Islet of Langerhans (tissue), 1 donor: Measurements from ENCODE around the gene RNASE8.

Experiments used
- FAIRE-seq: peaks from one replicate; lab custom pipeline; 2011; peaks lifted over from hg19 to GRCh38; lab: Jason Lieb, UNC

The RNASE8 gene

GRCh38 chr14:21053184-21054122 is 4.2 kb upstream of the RNASE8 start:
- no peak for FAIRE-seq

DNA sequence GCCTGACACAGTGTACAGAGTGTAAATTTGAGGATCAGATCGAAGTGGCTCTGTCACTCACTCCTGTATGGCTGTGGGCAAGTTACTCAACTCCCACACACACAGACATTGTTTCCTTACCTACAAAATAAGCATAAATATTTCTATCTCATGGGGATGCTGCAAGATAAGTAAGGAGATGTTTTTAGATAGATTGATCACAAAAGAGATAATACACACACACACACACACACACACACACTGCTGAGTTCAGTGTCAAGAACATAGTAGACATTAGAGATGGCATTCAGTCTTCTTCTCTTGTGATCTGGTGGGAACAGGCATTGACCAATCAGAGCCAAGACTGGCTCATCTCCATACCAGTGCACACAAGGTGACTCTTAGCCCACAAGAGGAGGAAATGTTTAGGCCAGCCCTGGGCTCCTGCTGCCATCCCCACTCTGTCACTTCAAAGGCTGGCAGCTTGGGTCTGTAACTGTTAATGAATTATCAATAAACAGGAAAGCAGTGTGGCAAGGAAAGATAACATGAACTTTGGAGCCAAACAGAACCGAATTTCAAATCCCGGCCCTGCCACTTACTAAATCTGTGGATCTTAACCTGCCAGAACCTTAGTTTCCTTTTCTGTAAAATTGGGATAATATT is 3.4 kb upstream of the RNASE8 start:
- FAIRE-seq = no peak

DNA sequence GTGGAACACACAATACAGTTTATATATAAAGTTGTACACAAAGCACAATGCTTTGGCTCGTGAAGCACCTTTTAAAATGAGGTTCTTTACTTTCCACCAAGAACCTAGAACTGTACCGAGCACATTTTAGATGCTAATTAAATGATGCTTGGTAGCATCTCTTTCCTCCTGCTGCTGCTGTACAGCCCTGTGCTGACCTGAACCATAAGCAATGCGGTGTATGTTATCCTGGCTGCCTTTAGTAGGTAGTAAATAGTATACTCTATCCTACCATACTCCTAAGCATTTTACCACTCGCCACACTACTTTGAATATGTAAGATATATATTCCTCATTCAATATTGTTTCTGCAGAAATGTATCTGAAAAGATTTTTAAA is 2.9 kb upstream of the RNASE8 start:
- FAIRE-seq = no peak

- FAIRE-seq = no peak
Measured at GRCh38 chr14:21055432-21056117, 2.0 kb upstream of the RNASE8 start.

DNA sequence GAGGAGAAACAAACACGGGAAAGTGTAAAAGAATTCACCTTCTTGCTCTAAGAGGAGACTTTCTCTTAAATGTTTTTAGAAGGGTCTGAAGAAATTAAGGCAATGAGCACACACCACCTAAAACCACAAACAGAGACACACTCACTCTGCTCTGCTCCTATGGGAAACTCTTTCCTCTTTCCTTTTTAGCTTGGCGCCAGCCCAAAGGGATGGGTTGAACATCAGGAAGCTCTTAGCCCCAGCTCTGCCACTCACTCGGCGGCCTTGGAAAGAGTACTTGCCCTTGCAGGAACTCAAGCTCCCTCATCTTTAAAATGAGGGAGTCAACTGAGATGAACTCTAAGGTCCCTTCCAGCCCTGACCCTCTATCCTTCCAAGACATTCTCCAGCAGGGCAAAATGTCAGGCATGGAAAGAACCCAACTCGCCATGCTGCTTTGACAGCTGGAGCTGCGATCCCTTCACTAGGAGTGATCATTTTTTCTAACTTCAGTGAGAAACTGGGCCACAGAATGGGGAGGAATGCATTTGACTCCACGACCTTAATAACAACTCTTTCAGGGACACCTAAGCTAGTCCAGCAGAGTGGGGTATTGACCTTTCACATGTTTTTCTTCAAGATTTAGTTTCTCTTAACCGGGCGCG is 980 bp upstream of the RNASE8 start:
- FAIRE-seq = no peak

DNA sequence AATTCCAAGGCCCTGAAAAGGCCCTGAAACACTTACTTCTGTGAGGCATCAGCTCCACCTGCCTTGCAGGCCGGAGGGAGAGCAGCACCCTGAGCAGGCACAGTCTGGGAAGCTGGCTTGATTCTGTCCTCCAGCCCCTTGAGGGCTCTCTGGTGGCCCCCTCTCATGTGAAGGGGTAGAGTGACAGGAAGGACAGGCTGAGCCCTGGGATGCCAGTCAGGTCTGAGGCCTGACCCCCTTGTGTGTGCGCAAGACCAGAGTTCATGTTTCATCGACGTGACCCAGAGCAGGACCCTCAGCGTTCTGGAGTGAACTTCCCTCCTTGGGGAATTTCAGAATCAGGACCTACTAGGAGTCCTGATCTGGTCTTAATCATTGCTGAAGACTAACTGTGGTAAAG is 1.3 kb downstream of the RNASE8 start:
- FAIRE-seq = no peak

DNA sequence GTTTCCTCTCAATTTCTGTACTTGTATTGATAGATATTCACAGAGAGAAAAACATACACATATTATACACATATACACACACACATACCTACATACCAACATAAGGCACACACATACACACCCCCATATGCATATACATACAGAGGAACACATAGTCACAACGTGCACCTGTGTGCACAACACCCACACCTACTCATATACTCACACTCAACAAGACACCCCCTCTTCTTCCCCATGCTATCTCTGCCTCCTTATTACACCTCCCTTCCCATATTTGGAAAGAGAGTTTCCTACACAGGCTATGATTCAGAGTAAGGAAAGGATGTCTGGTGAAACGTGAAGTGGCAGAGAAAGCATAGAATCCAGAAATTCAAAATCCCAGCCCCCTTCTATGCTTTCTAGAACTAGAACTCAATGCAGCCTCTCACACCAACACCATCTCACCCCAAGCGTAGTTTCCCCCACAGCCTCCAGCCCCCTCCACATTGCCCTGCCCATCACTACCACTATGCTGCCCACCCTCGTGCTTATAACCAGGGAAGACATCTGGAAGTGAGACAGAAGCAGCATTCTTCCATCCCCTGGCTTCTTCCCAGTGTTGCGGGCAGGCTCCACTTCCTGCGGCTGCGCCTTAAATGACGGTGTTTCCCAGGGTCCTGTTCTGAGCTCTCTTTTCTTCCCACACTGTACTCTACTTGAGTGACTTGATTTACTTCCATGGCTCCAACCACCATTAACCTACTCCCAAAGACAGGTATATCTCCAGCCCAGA is 2.4 kb downstream of the RNASE8 start:
- FAIRE-seq = no peak

DNA sequence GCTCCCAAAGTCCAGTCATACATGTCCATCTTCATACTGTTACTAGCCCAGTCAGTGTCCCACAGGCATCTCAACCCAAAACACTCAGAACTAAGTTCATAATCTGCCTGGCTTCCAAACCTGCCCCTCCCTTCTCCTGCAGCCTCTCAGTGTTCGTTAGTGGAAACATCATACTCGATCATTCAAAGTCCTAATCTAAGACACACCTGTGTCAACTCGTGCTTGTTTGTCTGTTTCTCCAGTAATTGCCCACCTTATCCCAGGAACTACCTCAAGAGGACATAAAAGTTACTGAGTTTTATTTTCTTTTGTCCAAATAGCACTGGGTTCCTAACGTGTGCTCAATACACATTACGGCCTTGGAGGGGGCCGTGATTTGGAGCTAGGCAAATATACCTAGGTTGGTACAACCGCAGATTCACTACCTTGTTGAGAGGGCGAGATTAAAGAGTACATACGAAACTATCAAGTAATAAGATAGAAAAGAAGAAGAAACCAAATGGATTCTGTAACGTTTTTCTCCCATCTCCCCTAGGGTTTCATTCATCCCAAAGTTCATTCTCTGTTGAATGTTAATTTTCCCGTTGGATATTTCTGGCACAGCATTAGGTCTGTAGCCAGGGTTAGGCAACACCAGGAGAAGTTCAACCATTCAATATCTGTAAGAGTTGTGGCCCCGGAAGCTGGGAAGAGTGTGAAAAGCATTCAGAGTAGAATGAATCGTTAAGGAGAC is 3.2 kb downstream of the RNASE8 start:
- no peak for FAIRE-seq

GRCh38 chr14:21061347-21061668 is 3.7 kb downstream of the RNASE8 start:
- no peak for FAIRE-seq

DNA sequence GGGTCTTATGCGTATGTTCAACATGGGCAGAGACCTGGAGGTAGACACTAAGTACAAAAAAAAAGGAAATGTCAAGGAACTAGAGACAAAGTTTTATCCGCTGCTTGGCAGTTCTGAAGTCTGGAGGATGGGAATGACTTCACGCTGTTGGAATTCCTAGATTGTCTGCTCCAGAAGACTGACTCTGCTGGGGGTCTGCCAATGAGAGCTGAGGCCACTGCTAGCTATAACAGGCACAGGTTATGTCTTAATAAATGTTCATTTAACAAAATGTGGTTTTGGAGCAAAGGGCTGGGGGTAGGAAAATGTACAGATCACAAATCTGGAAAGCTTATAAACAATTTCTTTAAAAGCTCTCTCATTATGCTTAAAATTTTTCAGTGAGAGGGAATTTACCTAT is 5.9 kb downstream of the RNASE8 start:
- FAIRE-seq = no peak

DNA sequence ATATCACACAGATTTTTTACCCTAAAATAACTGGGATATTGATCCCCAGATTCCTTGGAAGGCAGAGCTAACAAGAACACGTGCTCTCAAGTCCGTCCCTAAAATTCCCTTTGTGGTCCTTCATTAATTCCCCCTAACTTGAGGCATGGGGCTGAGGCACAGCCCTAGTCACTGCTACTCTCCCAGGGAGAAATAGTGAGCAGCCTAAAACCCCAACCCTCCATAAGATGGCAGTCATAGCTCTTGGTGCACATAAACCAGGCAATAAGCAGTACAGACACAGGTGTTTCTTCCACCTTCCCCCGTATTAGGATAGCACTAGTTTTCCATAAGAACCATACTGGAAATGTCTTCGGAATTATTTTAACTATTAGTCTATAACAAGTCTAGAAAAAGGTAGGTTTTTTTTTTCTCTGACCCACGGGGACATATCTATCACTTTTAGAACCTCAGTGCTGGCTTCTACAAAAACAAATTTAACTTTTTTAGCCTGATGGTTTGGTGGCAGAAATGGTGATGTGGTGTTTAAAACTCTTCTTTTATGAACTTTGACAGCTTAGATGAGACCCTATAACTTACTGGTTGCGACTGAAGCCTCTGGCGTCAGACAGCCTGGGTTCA is 9.4 kb downstream of the RNASE8 start:
- no peak for FAIRE-seq

DNA sequence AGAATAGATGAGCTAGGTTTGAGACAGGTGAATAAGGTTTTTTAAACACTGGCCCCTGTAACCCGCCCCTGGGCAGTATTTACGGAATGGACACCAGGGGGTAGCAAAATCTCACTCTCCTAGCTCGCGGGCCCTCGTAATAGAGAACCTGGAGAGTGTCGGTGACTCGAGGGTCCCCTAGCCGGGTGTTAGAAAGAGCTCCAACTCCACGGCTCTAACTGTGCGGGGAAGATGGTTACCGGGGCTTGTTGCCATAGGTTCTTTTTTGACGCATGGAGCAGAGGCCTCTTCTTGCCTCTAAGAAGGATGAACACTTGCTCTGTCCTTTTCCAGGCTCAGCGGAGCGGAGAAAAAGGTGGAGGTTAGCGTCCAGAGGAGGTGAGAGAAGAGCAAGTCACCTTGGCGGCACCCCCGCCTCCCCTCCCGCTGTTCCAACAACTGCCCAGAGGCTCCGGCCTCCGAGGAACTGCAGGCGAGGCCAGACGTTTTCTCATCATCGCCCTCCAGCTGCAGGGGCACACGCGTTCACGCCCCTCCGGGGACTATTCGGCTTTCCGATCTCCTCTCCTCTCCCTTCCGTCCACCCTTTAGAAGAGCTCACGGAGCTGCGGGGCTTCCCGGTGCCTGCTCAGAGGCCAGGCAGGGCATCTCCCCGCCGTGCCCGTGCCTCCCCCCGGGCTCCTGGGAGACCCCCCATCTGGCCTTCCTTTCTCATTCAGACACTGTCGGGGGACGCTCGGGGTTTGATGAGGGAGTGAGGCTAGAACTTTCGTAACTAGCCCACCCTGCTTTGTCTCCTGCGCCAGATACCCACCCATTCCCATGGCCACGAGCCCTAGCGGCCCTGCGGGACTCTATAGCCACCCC is 11.1 kb downstream of the RNASE8 start:
- FAIRE-seq = no peak

GRCh38 chr14:21069388-21070082 is 11.9 kb downstream of the RNASE8 start:
- no peak for FAIRE-seq

DNA sequence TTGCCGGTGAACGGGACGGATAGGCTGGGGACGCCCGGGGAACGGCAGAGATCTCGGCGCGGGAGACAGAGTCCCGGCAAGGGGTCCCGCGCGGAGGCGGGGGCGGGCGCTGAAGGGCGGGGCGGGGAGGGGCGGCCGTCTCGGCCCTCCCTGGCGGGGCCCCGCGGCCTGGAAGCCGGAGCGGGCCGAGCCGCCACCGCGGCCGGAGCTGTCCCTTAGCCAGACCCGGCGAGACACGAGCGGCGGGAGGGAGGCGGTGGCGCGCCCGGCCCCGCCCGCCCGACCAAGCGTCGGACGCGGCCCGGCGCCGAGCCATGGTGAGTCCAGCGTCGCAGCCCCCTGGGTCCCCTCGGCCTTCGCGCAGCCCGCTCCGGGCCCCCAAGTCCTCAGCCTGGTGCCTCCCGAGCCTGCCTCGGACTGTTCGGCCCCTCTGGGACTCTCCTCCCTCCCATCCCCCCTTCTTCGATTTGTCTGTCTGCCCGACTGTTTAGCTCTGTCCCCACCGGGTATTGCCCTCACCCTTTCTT is 12.5 kb downstream of the RNASE8 start, which contains the start of gene ARHGEF40:
ARHGEF40 (plus strand) TSS at position 222 of the 527 bp plus-strand sequence; CDS start at position 315, 93 bp downstream.
- FAIRE-seq = no peak

DNA sequence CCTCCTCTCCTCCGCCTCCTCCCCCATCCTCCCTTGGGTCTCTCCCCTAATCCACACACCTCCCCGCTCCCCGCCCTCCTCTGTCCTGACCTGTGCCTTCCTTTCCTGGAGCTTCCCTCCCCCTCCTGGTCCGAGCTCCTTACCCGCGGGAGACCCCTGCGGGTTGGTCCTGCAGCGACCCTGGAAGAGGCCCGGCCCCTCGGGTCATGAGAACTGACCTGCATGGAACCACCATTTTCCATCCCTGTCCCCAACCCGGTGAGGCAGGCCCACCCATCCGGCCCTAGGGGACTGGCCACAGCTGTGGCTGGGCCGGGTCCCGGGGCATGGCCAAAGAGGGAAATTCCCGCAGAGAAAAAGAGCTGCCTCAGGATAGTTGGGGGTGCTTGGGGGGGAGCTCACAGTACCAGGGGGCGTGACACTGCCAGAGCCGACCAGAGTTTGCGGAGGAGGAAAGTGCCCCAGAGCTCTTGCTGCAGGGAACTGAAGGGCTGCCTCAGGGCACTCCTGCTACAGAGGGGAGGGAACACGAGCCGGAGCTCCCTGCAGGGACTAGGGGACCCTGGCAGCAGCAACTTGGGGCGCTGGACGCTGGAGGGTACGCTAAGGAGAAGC is 13.1 kb downstream of the RNASE8 start:
- no peak for FAIRE-seq

GRCh38 chr14:21071225-21072030 is 13.8 kb downstream of the RNASE8 start:
- FAIRE-seq = no peak

DNA sequence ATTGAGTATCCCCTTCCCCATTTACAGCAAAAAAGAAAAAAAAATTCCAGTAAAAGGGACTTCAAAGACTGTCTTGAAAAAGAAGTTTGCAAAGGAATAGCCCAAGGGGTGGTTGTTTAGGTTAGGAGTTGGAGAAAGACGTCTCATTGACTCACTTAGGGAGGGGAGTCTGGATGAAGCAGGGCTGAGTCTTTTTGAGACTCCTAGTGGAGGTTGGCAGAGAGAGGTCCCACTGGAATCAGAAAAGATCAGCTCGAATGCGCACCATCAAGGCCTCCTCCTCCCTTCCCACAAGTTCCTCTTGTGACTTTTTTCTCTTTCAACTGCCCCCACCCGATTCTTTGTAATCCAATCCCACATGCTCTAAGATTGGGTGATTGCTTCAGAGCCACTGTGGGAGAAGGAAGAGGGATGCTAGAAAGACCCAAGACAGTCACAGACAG is 14.4 kb downstream of the RNASE8 start:
- FAIRE-seq = no peak
